ENCODE results near the gene NWD2. TPM values are rescaled to one million over a fixed set of nuclear protein-coding genes. Genes with fewer than 3 reads are reported as not detected.
"Not testable (repeated sequence)": the region's sequence is repeated elsewhere in the genome, so short reads cannot be mapped to it uniquely, and the experiment has no call there.

Gene NWD2
- polyA plus RNA-seq, 10 donors, result 0.03 to 0.50 (median 0.06) TPM; not detected in 4

DNA sequence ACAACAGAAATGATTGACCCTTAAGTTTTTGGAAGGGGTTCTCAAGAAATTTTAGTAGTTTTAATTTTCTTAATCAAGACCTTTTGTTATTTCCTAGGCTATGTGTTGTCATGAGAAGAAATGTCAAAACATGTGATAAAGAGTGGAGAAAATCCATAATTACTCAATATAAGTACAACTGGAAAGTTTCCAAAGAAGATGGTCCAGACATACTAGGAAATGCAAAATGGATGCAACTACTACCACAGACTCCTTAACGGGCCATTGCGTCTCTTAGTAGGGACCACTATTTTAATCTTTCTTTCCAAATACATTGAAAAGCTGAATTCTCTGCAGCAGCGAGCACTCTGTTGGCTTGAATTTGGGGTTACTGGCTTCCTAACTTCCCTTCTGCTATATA is 148.8 kb downstream of the NWD2 start:
- DNase-seq, result no peak

DNA sequence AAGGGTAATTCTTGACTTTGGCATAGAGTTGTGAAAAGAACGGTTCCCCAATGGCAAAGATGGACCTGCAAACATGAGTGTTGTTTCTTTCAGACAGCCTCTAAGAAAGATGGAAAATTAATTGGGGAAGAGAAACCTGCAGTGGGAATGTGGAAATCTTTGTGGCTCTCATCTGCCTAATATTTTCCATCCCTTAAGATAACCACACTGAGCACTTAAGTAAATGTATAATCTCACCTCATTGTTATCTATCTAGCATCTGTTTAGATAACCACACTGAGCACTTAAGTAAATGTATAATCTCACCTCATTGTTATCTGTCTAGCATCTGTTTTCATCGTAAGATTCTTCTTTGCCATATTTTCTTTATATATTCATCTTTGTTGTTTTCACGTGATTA is 149.3 kb downstream of the NWD2 start:
- peak in 2 of 3 donors; percentile 2 to 8 for DNase-seq

GRCh38 chr4:37397505-37397904 is 153.0 kb downstream of the NWD2 start:
- no peak for DNase-seq

DNA sequence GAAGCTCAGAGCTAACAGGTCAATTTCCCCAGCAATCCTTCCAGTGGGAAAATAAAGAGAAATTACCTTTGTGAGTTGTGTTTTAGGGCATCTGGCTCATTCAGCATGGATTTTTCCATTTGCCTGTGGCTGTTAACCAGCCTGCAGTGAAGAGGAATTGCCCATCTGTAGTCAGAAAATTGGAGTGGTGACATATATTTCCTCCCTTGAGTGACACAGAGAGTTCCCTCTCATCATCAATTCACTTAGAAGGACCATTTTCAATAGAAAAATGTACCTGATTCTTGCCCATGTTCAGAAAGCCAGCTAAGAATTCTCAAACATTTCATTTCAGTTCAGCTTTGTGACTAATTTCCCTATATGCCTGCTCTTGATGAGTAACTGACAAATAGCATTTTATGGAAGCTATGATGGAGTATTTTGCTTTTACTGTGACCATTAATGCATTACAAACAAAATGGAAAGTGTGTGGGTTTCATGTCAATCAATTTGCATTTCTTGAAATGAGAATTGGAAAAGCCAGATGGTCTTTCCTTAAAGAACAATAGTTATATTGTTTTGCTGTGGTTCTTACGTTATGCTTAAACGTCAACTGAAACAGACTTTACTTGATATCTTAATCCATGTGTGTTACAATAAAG is 155.8 kb downstream of the NWD2 start:
- DNase-seq, result no peak

- not testable (repeated sequence) for DNase-seq
Observed at GRCh38 chr4:37407938-37408826, 163.6 kb downstream of the NWD2 start.

- DNase-seq, result not testable (repeated sequence)
Observed at GRCh38 chr4:37413612-37414011, 169.1 kb downstream of the NWD2 start.

DNA sequence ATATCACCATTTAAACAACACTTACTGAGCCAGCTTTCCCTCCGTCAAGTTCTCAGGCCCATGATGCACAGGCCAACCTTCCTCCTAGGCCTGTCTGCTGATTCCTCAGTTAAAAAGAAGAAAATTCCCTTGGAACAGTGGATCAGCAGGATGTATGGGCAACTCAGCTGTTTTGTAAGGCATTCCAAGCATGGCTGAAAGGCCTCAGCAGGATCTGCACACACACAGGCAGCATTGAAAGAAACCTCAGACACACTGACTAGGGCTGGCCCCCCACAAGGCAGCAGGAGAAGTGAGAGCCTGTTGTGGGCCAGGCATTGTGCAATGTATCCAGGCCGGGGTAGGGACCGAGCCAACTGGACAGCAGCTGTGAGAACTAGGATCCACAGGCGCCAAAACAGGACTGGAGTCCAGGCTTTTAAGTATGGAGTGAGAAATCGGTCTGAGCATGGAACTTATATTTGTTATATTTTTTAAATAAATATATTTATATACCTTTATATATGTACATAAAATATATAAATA is 171.4 kb downstream of the NWD2 start:
- no peak for DNase-seq

DNA sequence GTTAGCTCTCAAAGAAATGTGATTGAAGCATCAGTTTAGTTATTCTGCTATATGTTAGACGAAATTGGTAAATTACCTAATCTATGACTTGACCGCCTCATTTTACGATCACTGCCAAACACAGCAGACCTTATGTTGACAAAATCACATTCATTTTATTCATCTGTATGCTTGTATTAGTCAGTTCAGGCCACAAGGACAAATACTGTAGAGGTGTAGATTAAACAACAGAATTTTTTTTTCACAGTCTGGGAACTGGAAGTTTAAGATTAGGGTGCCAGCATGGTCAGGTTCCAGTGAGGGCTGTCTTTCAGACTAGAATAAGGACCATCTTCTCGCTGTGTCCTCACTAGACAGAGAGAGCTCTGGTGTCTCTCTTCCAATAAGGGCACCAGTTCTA is 177.1 kb downstream of the NWD2 start:
- DNase-seq, result no peak

DNA sequence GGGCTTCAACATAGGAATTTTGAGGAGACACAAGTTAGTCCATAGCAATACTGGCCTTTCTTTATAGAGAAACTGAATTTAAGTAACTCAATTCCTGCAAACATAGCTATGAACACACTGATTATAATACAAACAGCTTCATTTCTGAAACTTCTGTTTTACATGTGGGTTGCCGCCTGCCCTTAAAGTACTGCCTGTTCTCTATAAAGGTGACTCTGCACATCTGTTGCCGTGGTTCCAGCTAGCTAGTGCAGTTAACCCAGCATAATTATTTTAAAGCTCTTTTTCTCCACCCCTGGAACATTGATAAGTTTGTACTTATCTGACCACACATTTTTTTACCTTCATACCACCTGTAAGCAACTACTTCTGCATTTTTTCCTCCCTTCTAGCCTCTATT is 177.6 kb downstream of the NWD2 start:
- no peak for DNase-seq

GRCh38 chr4:37422638-37423037 is 178.1 kb downstream of the NWD2 start:
- no peak for DNase-seq

GRCh38 chr4:37423310-37423709 is 178.8 kb downstream of the NWD2 start:
- no peak for DNase-seq

GRCh38 chr4:37424753-37425152 is 180.2 kb downstream of the NWD2 start:
- no peak for DNase-seq

GRCh38 chr4:37425857-37426256 is 181.3 kb downstream of the NWD2 start:
- no peak for DNase-seq

GRCh38 chr4:37427193-37427592 is 182.7 kb downstream of the NWD2 start:
- no peak for DNase-seq

- no peak for DNase-seq
Observed at GRCh38 chr4:37429906-37430305, 185.4 kb downstream of the NWD2 start.

DNA sequence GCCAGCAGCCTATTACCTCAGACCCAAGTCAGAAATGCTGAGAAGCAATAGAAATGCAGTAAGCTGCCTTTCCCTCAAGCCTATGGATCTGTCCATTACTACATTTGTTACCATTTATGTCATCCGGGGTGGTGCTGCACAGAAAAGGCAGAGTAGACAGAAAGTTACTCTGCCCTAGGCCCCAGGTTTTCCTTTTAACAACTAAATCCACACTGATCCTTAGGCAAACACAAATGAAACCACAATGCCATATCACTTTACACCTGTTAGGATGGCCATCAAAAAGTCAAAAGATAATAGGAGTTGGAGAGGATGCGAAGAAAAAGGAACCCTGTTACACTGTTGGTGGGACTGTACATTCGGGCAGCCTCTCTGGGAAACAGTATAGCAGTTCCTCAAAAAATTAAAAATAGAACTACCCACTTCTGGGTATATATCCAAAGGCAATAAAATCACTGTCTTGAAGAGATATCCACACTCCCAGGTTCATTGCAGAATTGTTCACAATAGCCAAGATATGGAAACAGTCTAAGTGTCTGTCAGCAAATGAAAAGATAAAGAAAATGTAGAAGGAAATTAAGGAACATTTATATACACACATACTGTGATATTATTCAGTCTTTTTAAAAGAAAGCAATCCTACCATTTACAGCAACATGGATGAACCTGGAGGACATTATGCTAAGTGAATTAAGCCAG is 186.3 kb downstream of the NWD2 start:
- DNase-seq, result no peak

DNA sequence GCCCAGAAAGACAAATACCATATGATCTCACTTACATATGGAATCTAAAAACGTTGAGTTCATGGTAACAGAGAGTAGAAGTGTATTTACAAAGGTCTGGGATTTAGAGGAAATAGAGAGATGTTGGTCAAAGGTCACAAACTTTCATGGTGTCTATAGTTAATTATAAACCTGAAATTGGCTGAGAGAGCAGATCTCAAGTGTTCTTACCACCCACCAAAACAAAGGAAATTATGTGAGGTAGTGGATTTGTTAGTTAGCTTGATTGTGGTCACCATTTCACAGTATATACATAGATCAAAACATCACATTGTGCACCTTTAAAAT is 186.8 kb downstream of the NWD2 start:
- DNase-seq, result no peak

- no peak for DNase-seq
Observed at GRCh38 chr4:37434469-37434868, 189.9 kb downstream of the NWD2 start.

DNA sequence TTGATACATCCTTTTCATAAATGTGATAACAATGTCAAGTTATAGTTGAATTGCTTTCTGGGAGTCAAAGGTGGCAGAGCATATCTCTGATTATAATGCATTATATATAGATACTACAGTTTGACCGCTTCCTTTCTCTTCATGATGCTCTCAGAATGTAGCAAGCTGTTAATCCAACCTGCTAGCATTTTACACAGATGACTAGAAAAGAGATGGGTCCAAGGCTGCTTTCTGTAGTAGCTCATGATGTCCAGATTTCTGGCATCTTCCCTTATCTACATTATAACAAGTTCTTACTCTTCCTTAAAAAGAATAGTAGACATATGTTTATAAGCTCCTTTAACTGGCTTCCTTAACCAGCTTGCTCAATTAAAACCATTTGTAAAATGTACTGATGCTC is 192.0 kb downstream of the NWD2 start:
- no peak for DNase-seq

DNA sequence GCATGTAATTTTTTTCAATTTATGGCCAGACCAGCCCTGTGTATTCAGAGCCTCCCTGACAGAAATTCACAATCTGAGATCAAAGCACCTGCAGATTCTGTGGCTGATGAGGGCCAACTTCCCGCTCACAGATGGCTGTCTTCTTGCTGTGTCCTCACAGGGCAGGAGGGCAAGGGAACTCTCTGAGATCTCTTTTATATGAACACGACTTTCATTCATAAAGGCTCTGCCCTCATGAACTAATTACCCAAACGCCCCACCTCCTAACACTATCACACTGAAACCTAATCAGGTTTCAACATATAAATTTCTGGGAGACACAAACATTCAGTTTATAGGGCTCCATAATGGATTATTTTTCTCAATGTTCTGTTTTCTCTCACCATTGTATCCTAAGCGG is 192.6 kb downstream of the NWD2 start:
- no peak for DNase-seq

DNA sequence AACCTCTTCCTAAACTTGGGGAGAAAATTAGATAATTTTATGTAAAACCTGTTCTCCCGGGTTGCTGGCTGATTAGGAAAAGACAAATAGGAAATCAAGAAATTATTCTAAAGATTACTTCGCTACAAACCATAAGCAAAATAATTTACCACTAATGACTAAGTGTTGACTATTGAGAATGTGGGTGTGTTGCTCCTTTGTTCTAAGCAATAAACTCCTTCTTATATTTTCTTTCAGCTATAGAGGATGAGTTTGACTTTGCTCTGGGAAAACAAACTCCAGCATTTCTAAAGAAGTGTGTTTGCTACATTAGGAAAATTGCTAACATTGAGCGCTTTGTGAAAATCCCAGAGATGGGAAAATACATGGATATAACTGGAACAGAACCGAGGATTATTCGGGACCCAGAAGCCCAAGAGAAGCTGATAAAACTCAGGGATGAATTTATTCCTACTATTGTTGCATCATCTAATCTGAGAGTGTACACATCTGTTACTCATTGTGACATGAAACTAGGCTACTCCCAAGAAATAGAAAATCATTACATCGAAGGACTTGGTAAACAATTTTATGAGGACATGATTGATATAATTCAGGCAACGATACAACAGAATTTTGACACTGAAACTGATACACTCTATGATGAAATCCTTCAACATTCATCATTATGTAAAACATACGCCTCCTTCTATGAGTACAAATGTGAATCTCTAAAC is 194.2 kb downstream of the NWD2 start:
- DNase-seq, result peak in 1 of 3 donors; percentile 30

Data from muscle of back (tissue), 11 donors.